ENCODE measurements around the gene EPHB1. TPM values are rescaled to one million over a fixed set of nuclear protein-coding genes. Genes with fewer than 3 reads are reported as not detected.
"Not testable (repeated sequence)": the region's sequence is repeated elsewhere in the genome, so short reads cannot be mapped to it uniquely, and the experiment has no call there.

EPHB1 gene
- total RNA-seq, 1 donor from 2014 or later: 17.4 TPM

DNA sequence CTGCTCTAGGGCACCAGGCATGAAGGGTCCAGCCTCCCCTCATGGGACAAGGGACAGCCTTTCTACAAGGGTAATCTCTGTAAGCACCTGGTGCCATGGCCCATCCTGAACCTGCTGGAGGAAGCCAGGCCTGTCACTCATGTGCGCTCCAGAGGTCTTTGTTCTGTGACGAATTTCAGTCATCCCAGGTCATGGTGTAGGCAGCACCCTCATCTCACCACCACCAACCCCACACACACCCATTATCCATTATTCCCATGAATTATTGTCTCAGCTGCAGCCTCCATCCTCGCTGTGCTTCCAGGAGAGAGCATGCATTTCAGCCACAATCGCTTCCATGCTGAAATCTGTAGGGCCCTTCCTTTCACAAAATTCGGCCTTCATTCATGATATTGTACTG lies 419.3 kb downstream of the EPHB1 start:
- no peak for DNase-seq (ENCODE audit: low read depth)

DNA sequence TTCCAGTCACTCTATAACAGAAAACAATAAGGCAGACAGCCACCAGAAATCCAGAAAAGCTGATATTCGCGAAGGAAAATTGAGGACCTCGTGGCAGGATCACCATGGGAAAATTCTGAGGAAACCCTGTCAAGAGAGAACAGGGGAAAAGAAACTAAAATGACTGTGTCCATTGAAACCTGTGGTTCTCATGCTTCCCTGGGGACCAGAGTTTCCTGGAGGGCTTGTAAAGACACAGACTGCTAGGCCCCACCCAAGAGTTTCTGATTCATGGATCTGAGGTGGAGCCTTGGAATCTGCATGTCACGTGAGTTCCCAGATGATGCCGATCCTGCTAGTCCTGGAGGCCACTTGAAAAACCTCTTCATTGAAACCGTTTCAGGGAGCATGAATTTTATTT lies 420.5 kb downstream of the EPHB1 start:
- DNase-seq (ENCODE audit: low read depth): no peak

DNA sequence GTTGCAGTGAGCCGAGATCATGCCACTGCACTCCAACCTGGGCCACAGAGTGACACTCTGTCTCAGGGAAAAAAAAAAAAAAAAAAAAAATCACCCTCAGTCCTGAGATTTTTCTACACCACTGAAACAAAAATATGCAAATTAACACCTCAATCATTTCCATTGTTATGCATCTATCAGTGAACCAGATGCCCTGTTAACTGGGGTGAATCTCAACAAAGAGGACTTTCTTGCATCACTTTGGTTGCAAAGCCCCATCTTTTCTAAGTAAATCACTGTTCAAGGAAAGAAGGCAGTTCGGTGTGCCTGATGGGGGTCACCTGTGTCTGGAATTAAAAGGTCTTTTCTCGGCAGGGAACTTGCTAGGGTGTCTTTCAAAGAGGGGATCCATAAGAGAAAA lies 421.6 kb downstream of the EPHB1 start:
- DNase-seq (ENCODE audit: low read depth): no peak

DNA sequence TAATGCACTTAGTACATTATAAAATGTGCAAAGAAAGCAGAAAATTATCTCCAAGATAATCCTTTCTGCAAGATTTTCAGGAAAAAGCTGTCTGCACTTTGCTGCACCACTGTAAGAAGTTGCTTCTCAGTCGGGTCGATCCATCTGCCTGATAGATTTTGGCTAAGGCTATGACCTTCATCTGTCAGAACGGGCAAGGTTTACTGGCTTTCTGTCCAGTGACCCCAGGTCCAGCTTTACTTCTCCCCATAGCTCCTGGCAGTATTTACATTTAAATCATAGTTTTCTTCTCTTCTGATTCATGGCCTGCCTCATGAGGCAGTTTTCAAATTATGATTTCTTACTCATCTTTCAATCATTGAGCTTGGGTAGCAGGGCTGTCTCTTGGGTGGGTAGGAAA lies 422.7 kb downstream of the EPHB1 start:
- DNase-seq (ENCODE audit: low read depth): no peak

DNA sequence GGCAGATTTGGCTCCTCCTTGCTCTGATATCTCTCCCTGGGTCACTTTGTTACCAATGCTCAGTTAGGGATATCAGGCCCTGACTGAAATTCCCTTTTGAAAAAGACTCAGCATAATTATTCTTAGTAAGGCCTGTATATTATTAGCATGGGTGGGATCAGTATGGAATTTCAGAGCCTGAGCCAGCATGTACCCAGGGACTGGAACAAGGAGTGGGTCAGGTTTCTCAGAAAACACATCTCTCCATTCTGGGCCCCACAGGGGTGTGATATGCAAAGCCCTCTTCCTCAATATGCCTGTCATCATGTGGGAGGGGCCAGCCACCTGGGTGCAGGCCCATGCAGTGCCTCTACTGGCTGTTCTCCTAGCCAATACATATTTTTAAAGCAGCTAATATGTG lies 423.2 kb downstream of the EPHB1 start:
- no peak for DNase-seq (ENCODE audit: low read depth)

DNA sequence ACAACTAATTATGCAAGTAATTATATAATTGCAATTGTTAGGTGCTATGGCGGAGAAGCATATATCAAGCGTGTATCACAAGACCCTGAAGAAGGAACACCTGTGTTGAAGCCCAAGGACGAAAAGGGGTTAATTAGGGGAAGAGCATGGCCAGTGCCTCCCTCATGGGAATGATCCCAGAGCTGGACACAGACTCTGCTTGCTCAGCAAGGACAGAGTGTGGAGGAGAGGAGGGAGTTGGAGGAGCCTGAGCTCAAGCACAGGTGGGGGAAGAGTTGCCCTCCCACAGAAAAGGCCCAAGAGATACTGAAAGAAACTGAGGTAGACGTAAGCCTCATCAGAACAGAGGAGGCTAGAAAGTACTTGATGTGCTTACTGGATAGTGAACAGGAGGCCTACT lies 423.7 kb downstream of the EPHB1 start:
- DNase-seq (ENCODE audit: low read depth): no peak

DNA sequence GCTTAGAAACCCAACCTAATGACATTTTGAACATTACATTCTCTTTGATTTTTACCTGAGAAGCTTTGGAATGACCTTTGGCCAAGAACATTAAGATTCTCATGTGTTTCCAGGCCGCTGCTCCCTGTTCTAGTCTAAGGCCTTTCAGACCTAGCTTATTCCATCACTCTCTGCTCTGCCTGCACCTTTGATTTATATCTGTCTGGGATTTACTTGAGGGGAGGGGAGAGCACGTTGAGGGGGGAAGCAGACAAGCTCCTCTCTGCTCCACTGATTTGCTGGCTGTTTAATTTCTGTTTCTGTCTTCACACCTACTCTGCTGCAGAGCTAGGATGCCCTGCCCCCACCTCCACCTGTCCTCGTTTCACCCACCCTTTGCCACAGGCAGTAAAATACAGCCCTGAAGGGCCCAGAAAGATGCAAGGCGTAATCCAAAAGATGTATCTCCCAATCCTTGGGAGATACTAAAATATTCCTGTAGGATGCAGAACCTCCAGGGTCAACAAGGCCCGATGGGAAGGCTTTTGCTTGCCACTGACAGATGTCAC lies 429.8 kb downstream of the EPHB1 start:
- no peak for DNase-seq (ENCODE audit: low read depth)

DNA sequence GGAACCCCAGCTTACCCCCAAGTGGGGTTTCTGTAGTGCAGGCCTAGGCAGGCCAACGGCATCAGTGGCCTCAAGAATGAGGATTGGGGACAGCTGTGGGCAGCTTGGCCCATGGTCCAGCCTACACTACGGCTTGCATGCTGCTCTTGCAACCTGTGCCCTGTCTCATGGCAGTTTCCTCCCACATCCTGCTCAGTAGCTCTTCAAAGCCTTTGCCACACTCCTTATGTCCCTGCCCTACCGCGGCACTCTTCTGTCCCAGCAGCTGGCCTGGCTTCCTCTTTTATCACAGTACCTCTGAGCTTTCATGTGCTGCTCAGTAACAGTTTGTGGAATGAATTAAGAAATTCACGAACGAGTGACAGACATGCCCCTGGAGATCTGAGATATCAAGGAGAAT lies 431.0 kb downstream of the EPHB1 start:
- no peak for DNase-seq (ENCODE audit: low read depth)

DNA sequence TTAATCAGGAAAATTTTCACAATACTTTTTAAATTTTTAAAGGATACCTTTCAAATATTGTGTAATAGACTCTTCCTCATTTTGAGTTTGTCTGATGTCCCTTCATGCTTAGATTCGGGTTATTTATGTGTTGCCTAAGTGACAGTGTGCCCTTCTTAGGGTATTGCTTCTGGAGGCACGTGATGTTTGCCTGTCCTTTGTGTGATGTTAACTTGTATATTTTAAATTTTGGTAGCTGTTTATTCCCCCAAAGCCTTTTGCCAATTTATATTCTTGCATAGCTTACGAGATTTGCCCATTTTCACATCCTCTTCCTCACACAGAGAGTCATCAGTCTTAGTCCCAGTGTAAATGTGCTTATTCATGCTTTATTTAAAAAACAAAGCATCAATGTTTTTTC lies 433.1 kb downstream of the EPHB1 start:
- no peak for DNase-seq (ENCODE audit: low read depth)

DNA sequence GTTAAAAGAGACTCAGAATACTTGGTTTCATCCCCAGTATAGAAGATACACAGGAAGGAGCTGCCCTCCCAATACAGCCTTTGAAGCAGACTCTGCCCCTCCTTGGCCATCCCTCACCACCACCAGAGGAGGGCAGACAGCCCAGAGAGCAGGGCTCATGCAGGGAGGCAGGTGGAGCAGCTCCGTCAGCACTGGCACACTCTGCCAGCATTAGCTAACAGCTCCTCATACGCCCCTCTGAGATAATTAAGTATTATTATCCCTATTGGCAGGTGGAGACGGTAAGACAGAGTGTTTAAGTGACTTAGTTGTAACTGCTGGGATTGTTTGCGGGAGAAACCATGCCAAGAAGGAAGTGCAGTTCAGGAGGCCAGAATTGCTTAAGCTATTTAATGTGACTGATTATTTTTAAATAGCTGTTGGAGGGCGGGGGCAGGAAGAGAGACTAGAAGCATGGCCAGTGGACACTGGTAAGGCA lies 434.0 kb downstream of the EPHB1 start:
- DNase-seq (ENCODE audit: low read depth): peak; percentile 11

DNA sequence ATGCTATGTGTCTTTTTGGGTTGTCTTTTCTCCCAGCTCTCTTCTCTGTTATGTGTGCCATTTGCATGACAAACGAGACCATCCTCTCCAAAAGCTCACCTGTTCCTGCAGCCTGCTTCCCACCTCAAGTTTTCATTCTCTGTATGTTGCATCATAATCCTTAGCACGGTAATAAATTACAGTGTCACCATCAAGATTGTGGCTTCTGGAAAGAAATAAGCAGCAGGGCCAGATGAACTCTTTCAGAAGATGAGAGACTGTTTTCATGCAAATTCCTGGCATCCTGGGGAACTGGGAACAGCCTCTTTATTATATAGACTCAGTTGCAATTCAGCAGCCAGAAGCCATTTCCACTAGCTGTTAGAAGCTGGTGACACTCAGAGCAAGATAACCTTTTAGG lies 436.7 kb downstream of the EPHB1 start:
- DNase-seq (ENCODE audit: low read depth): no peak

DNA sequence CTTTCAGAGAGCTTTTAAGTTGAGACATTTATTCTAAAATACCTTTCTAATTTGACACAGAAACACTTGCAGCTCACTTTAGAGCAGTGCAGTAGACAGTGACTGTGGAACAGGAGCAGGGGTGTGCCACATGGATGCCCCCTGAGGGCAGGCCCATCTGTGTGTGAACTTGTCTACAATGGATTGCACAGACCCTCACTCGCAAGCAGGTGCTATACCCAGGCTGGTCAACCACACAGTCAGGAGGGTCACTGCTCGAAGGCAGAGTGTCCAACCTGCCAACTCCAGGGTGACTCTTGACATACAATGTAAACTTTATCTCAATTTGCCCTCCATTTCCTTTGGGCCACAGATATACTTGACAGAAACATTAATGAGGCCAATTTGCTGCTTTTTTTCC lies 437.2 kb downstream of the EPHB1 start:
- no peak for DNase-seq (ENCODE audit: low read depth)

DNA sequence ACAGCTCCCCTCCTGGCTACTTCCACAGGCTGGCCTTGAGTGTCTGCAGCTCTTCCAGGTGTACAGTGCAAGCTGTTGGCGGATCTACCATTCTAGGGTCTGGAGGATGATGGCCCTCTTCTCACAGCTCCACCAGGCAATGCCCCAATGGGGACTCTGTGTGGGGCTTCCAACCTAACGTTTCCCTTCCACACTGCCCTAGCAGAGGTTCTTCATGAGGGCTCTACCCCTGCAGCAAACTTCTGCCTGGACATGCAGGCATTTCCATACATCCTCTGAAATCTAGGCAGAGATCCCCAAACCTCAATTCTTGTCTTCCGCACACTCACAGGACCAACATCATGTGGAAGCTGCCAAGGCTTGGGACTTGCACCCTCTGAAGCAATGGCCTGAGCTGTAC lies 438.4 kb downstream of the EPHB1 start:
- DNase-seq (ENCODE audit: low read depth): not testable (repeated sequence)

DNA sequence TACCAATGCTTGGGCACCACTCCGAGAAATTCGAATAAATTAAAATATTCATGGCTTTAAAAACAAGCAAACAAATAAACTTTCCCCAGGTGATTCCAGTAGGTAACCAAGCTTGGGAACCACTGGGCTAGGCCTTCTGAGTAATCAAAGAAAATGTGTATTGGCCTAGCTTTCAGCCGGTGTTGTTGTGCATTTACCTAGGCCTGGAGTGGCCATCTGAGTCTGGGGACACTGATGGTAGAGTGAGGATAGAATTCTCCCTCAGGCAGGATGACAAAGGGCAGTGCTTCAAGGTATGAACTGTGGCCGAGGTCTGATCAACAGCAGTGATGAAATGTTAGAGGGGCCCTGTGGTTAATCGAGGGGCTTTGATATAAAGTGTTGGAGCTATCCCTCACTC lies 440.5 kb downstream of the EPHB1 start:
- no peak for DNase-seq (ENCODE audit: low read depth)

DNA sequence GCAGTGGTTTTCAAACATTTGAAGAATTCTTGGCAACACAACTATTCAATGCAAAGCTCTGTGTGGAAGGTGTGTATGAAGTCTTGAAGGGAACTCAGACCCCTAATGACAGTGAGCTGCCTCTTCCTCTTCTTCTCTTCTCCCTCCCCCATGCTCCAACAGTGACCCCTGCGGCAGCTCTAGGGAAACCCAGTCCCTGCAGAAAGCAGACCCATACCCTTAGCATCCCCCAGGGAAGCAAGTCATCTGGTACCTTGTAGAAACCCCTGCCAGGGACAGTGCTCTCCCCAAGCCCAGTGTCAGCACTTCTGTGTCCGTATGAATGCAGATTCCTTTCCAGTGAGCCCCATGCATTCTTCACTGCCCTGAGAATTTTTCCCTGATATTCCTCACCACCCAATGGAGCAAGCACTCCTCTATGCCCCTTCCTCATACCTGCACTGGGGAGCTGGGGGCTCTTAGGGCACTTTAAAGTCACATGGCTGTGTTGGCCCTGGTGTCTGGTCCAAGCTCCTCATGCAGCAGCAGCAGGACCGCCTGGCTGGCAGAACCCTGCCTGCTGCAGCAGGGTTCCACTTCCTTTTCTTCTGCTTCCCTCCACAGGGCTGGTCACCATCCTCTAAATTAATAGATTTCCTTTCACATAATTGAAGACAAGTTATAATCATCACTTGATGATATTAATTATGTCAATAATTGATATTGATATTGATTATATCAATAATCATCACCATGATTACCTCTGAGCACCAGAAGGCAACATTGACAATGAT lies 442.5 kb downstream of the EPHB1 start:
- no peak for DNase-seq (ENCODE audit: low read depth)

DNA sequence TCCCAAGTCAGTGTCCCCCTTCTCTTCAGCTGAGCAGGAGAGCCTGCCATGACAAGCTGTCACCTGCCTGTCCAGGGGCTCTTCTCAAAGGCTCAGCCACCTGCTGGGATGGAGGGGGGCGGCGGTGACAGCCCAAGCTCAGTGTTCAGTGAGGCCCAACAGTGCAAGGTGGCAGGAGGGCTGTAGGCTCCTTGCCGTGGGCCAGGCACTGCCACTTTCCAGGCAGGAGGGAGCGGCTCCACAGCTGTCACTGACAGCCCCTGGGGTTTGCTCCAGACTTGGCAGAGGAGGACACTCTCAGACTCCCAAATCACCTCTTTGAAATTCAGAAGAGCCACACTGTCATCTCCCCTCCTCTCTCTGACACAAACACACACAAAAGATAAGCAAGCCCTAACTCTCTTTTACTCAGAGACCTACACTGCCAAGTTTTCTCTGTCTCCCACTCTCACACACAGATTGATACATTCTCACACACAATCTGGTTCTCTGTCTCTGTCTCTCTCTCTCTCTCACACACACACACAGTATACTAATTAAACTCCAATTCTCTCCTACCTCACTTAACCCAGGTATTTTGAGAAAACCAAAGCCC lies 443.3 kb downstream of the EPHB1 start:
- no peak for DNase-seq (ENCODE audit: low read depth)

DNA sequence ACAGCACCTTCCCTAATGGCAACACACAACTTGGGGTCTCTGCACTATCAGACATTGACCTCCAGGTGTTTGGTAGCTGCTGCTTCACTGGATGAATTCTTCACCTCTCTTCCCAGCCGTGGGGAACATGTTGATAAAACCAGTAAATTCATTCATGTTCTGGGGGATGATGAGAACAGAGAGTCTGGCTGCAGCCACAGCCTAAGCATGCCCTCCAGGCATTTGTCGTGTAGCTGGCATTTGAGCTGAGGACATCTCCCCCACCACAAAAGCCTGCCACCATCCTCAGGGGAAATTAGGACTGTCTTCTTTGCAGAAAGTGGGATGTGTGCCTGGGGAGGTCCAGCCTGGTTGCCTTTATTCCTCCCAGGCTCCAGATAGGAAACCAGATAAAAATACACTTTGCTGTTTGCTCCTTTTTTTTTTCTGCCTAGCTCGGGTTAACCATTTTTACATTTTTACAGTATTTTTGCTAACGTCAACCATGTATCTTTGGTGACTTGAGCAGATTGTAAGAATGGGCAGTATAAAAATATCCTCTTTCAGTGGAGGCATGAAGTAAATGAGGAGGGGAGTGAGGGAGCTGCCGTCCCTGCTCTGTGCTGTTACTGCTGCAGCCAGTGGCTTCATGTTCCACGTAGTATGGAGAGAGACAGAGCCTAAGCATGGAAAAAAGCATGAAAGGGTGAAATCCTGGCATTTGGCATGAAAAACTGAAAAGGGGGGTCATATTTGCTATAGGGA lies 444.0 kb downstream of the EPHB1 start:
- DNase-seq (ENCODE audit: low read depth): no peak

DNA sequence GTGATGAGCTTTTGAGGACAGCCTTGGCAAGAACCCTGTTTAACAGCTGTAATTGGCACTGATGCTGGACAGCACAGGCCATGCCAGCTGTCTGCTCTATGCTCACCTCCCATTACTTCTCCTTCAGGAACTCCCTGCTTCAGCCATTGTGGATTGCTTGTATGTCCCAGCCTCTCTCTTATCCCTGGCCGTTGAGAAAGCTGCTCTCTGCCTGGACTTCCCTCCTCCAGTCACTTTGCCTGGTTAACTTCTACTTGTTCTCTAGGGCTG lies 444.5 kb downstream of the EPHB1 start:
- DNase-seq (ENCODE audit: low read depth): no peak

DNA sequence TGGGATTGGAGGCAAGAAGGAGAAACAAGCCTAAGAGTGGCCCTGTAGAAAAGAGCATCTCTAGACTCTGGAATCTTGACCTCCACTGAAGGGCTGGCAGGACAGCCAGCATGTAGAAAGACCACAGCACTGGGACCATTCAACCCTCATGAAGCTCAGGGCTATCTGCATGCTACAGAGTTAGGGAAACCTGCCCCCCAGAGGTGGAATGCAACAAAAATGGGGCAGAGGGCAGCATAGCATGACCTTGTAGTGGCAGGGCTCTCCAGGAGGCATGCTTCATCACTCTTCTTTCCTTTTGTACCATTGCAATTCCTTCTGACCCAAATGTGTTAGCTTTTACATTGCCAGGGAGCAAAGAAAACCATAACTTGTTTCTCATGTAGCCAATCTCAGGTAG lies 445.4 kb downstream of the EPHB1 start:
- DNase-seq (ENCODE audit: low read depth): peak; percentile 4

DNA sequence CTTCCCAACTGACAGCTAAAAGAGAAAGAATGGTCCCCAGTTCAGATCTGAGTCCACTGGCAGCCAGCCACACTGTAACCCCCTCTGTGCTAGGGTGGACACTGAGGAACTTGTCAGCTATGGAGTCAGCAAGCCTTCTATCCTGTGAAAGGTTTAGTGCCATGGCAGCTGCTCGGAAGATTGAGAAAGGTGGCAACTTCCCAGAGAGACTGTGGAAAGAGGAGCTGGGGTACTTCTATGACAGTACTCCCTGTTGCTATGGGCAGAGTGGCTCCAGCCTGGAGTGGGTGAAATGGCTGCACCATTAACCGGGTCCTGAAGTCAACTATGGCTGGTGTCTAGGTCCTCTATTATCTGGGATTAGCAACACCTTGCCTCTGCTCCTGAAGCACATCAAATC lies 447.2 kb downstream of the EPHB1 start:
- no peak for DNase-seq (ENCODE audit: low read depth)

DNA sequence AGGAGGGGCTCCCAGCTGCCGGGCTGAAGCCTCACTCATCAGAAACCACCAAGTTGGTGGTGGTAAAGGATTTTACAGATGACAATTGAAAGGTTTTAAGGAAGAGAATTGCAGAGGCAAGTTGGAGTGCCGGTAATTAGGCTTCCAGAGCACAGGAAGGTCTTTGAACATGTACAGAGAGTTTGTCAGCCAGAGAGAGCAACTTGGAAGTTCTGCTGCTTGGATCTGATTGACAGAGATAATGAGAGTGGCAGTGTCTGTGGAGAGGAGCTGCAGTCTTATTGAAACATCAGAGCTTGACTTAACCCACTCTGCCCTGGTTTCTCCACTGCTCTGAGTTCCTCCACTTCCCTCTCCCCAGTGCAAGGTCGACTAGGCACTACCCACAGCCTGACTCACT lies 448.6 kb downstream of the EPHB1 start:
- no peak for DNase-seq (ENCODE audit: low read depth)

DNA sequence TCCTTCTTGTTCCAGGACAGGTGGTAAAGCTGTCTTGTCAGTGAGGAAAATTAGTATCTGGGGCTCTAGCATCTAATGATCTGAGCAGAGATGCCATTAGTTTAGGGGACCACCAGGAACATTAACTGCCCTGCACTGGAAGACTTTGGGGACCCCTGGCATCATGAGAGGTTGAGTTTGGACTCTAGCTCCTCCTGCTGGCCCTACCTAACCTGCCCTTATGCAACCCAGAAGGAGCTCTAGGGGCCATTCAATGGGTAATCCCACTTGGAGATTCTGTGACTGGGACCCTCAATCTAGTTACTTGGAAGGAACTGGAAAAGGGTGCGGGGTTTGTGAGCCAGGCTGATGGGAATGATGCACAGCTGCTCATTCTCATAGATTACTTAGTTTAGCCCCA lies 451.0 kb downstream of the EPHB1 start:
- no peak for DNase-seq (ENCODE audit: low read depth)

DNA sequence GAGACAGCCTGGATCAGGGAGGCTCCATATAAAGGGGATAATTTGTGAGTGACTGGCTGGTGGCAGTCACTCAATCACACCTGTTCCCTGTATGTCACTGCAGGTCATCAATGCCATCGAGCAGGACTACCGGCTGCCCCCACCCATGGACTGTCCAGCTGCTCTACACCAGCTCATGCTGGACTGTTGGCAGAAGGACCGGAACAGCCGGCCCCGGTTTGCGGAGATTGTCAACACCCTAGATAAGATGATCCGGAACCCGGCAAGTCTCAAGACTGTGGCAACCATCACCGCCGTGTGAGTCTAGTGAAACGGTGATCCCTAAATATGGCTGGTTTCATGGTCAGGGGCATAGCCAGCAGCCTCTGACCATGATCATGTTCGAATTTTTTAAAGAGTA lies 453.2 kb downstream of the EPHB1 start:
- no peak for DNase-seq (ENCODE audit: low read depth)
